H1 (cell line): Measurements from ENCODE around the gene BTBD9. TPM values are rescaled to one million over a fixed set of nuclear protein-coding genes. Genes with fewer than 3 reads are reported as not detected.
"Not testable (repeated sequence)": the region's sequence is repeated elsewhere in the genome, so short reads cannot be mapped to it uniquely, and the experiment has no call there.

Experiments used
- CTCF ChIA-PET: fragments of 300-600 bp; sonication (Branson Sonifier 250); formaldehyde crosslinking; loops from one replicate; lab custom pipeline; 2021; ENCODE audit not compliant: partially characterized antibody; lab: Charles Lee
- POLR2A ChIA-PET: fragments of 300-600 bp; sonication (Branson Sonifier 250); formaldehyde crosslinking; loops from one replicate; lab custom pipeline; 2021; ENCODE audit warnings: inconsistent platforms; ENCODE audit not compliant: partially characterized antibody; lab: Charles Lee
- DNase-seq, 2 experiments: peaks; one replicate each; pipeline versions ENCODE4 v3.0.0 to v3.0.0-alpha.2; 2010 to 2022; ENCODE audit warnings: low spot score in 2 of 2, low read depth in 1 of 2, mixed read lengths in 1 of 2
- FAIRE-seq: peaks from 2 replicates; lab custom pipeline; 2011; peaks lifted over from hg19 to GRCh38; lab: Jason Lieb, UNC
- H2AFZ ChIP-seq: 2 replicates; pipeline ENCODE4 v1.8.1; 2012; ENCODE audit warnings: low read length, inconsistent platforms
- H2AK5ac ChIP-seq: 2 replicates; pipeline ENCODE4 v1.6.1; 2013; ENCODE audit warnings: low read depth, low read length
- H2BK120ac ChIP-seq: replicated peaks from 2 replicates; pipeline ENCODE3; 2013; ENCODE audit warnings: low read depth, low read length, inconsistent platforms
- H2BK12ac ChIP-seq: 2 replicates; pipeline ENCODE4 v1.6.1; 2013; ENCODE audit warnings: low read depth, low read length
- H2BK15ac ChIP-seq: 2 replicates; pipeline ENCODE4 v1.6.1; 2013; ENCODE audit warnings: low read length
- H2BK20ac ChIP-seq: 2 replicates; pipeline ENCODE4 v1.6.1; 2013; ENCODE audit warnings: low read length
- H2BK5ac ChIP-seq: 2 replicates; pipeline ENCODE4 v1.6.1; 2013; ENCODE audit warnings: low read depth, low read length
- H3K14ac ChIP-seq: 2 replicates; pipeline ENCODE4 v1.6.1; 2013; ENCODE audit warnings: inconsistent platforms; ENCODE audit not compliant: insufficient read length
- H3K18ac ChIP-seq: 2 replicates; pipeline ENCODE4 v1.6.1; 2013; ENCODE audit warnings: low read length; ENCODE audit errors: extremely low read depth
- H3K23ac ChIP-seq: 2 replicates; pipeline ENCODE4 v1.6.1; 2013; ENCODE audit warnings: inconsistent platforms; ENCODE audit not compliant: insufficient read length
- H3K23me2 ChIP-seq: 2 replicates; pipeline ENCODE4 v1.6.1; 2013; ENCODE audit warnings: low read depth, low read length
- H3K27ac ChIP-seq: 2 replicates; pipeline ENCODE4 v1.6.1; 2011; ENCODE audit warnings: low read depth, low read length, inconsistent platforms
- H3K27me3 ChIP-seq, 4 experiments: replicated peaks in 1 of 4; 1 replicate in 1 of 4; 2 replicates in 3 of 4; pipeline versions ENCODE4 v1.6.1 to v1.8.1; 2011 to 2013; ENCODE audit warnings: low read length in 3 of 4, mild to moderate bottlenecking in 3 of 4, inconsistent platforms in 2 of 4, mixed read lengths in 2 of 4, moderate library complexity in 1 of 4; ENCODE audit not compliant: control insufficient read depth in 3 of 4, insufficient read depth in 3 of 4; ENCODE audit errors: extremely low read depth in 1 of 4
- H3K36me3 ChIP-seq, 4 experiments: 2 replicates each; pipeline versions ENCODE4 v1.6.1 to v1.8.1; 2011 to 2013; ENCODE audit warnings: mild to moderate bottlenecking in 4 of 4, low read length in 3 of 4, moderate library complexity in 2 of 4, control low read depth in 1 of 4, inconsistent platforms in 1 of 4; ENCODE audit not compliant: insufficient read depth in 4 of 4, control insufficient read depth in 2 of 4
- H3K4ac ChIP-seq: replicated peaks from 2 replicates; pipeline ENCODE3; 2013; ENCODE audit warnings: low read length, low read depth, mixed read lengths, inconsistent platforms; ENCODE audit not compliant: insufficient read length
- H3K4me1 ChIP-seq, 4 experiments: replicated peaks in 1 of 4; 1 replicate in 1 of 4; 2 replicates in 3 of 4; pipeline versions ENCODE4 v1.6.1 to v1.8.1; 2011 to 2013; ENCODE audit warnings: low read length in 3 of 4, inconsistent platforms in 2 of 4, mixed read lengths in 1 of 4; ENCODE audit not compliant: insufficient read depth in 4 of 4, control insufficient read depth in 3 of 4
- H3K4me2 ChIP-seq, 2 experiments: 2 replicates each; pipeline versions ENCODE4 v1.6.1 to v1.8.1; 2011 to 2013; ENCODE audit warnings: low read depth in 2 of 2, low read length in 2 of 2, control low read depth in 1 of 2, inconsistent platforms in 1 of 2, mild to moderate bottlenecking in 1 of 2; ENCODE audit not compliant: insufficient read depth in 1 of 2
- H3K4me3 ChIP-seq, 4 experiments: fragments of 200-600, 300-600 bp in 1 of 4; sonication (generic), shearing (Covaris generic), sonication (Bioruptor Twin) in 1 of 4; 2 replicates each; pipeline versions ENCODE4 v1.5.1 to v1.8.1; 2011 to 2016; ENCODE audit warnings: low read length in 4 of 4, low read depth in 3 of 4, control low read depth in 2 of 4, inconsistent platforms in 2 of 4, mild to moderate bottlenecking in 2 of 4, mixed read lengths in 1 of 4, moderate library complexity in 1 of 4; ENCODE audit not compliant: insufficient read depth in 2 of 4; ENCODE audit errors: extremely low read depth in 1 of 4
- H3K56ac ChIP-seq: replicated peaks from 2 replicates; pipeline ENCODE3; 2013; ENCODE audit warnings: low read depth, mild to moderate bottlenecking, mixed read lengths, low read length, inconsistent platforms; ENCODE audit not compliant: insufficient read length
- H3K79me1 ChIP-seq: 2 replicates; pipeline ENCODE4 v1.6.1; 2013; ENCODE audit warnings: low read depth, low read length, control low read depth
- H3K79me2 ChIP-seq, 2 experiments: 2 replicates each; pipeline versions ENCODE4 v1.6.1 to v1.8.1; 2012 to 2013; ENCODE audit warnings: low read length in 2 of 2, mild to moderate bottlenecking in 2 of 2, inconsistent platforms in 1 of 2; ENCODE audit not compliant: insufficient read depth in 2 of 2, control insufficient read depth in 1 of 2
- H3K9ac ChIP-seq, 4 experiments: replicated peaks in 1 of 4; 1 replicate in 1 of 4; 2 replicates in 3 of 4; pipeline versions ENCODE4 v1.6.1 to v1.8.1; 2011 to 2013; ENCODE audit warnings: low read depth in 3 of 4, low read length in 3 of 4, control low read depth in 2 of 4, mild to moderate bottlenecking in 2 of 4, moderate library complexity in 2 of 4, inconsistent platforms in 1 of 4; ENCODE audit errors: extremely low read depth in 1 of 4
- H3K9me3 ChIP-seq, 2 experiments: 2 replicates each; pipeline versions ENCODE4 v1.6.1 to v1.8.1; 2012 to 2013; ENCODE audit warnings: mild to moderate bottlenecking in 2 of 2, moderate library complexity in 2 of 2, control low read depth in 1 of 2, inconsistent platforms in 1 of 2, low read depth in 1 of 2, low read length in 1 of 2, mixed read lengths in 1 of 2; ENCODE audit not compliant: insufficient read depth in 2 of 2
- H4K20me1 ChIP-seq, 2 experiments: replicated peaks in 1 of 2; 2 replicates each; pipeline versions ENCODE3 to v1.8.1; 2011 to 2013; ENCODE audit warnings: inconsistent platforms in 2 of 2, low read length in 2 of 2, mild to moderate bottlenecking in 1 of 2; ENCODE audit not compliant: insufficient read depth in 2 of 2, control insufficient read depth in 1 of 2
- H4K5ac ChIP-seq: 2 replicates; pipeline ENCODE4 v1.6.1; 2013; ENCODE audit warnings: low read length, low read depth, mixed read lengths, inconsistent platforms; ENCODE audit not compliant: insufficient read length
- H4K8ac ChIP-seq: 2 replicates; pipeline ENCODE4 v1.8.0; 2013; ENCODE audit warnings: mild to moderate bottlenecking, moderate library complexity, low read length, inconsistent platforms; ENCODE audit not compliant: insufficient read depth; ENCODE audit errors: extremely low read depth
- H4K91ac ChIP-seq: replicated peaks from 2 replicates; pipeline ENCODE3; 2013; ENCODE audit warnings: low read length, mixed read lengths, inconsistent platforms; ENCODE audit not compliant: insufficient read length
- WGBS, 2 experiments: shearing (Covaris generic) in 1 of 2; methylation state at CpG; one replicate each; pipeline versions ENCODE4 v1.1.6 to v1.1.7; 2013 to 2015; ENCODE audit warnings: low lambda C conversion rate in 2 of 2, mixed read lengths in 2 of 2, inconsistent platforms in 1 of 2, low coverage in 1 of 2, missing lambda C conversion rate in 1 of 2; ENCODE audit not compliant: insufficient replicate concordance in 2 of 2, insufficient coverage in 1 of 2, insufficient read length in 1 of 2; ENCODE audit errors: extremely low coverage in 1 of 2, missing lambda C conversion rate in 1 of 2; 5-methylcytosine and 5-hydroxymethylcytosine counted together
- polyA plus RNA-seq, 7 experiments: library from polyadenylated mRNA; depleted of rRNA in 3 of 7; stranded (reverse) in 5 of 7; unstranded in 2 of 7; fragments of >200 nt in 5 of 7; fragments of 200-250 nt in 2 of 7; gene quantifications; 1 replicate in 5 of 7; 2 replicates in 1 of 7; 4 replicates in 1 of 7; pipeline versions ENCODE4 v1.2.1 to v1.2.3, GENCODE V29; 2011 to 2013; ENCODE audit warnings: missing spikeins in 2 of 7, mixed read lengths in 2 of 7
- total RNA-seq: library from RNA; stranded (reverse); fragmentation: NEBNext Ultra II Directional; extraction: Animal tissue kit (Norgen Biotek cat#: 25700); gene quantifications from 2 replicates; pipeline ENCODE4 v1.2.1, GENCODE V29; 2021

Gene BTBD9
- total and polyA plus RNA-seq, 2 of the 8 experiments (the other 6 are each of a cell fraction or from before 2014, with no cell fraction given): 0.92 to 4.1 TPM

DNA sequence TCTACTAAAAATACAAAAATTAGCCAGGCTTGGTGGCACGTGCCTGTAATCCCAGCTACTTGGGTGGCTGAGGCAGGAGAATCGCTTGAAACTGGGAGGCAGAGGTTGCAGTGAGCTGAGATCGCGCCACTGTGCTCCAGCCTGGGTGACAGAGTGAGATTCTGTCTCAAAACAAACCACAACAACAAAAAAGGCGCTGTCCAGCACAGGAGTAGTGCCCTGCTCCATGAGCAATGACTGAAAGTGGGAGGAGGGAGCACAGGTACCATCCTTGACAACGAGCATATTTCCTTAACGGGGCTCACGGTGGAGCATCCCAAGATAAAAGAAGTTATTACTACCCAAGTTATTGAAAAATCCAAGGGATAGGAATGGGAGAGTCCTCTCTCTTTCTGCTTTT, 291.9 kb downstream of the BTBD9 start:
- H3K9ac ChIP-seq, H4K8ac ChIP-seq, H3K79me1 ChIP-seq, H2BK120ac ChIP-seq, H3K27ac ChIP-seq, H3K4me3 ChIP-seq, H4K91ac ChIP-seq, H3K79me2 ChIP-seq, H4K20me1 ChIP-seq, H3K36me3 ChIP-seq, H4K5ac ChIP-seq, H3K4me2 ChIP-seq, H3K4me1 ChIP-seq, POLR2A ChIA-PET, FAIRE-seq, H3K14ac ChIP-seq, H2BK12ac ChIP-seq, H3K23me2 ChIP-seq, H3K23ac ChIP-seq, H3K9me3 ChIP-seq, H3K4ac ChIP-seq, H2BK15ac ChIP-seq, DNase-seq, H3K18ac ChIP-seq, H3K27me3 ChIP-seq, H2BK5ac ChIP-seq, H2AK5ac ChIP-seq, H2BK20ac ChIP-seq, H3K56ac ChIP-seq, H2AFZ ChIP-seq: not testable (repeated sequence)
- CTCF ChIA-PET: interaction anchor here (0.9 to 1.5 kb wide), 2 partner anchors 146 to 606 kb away, joined by 3 to 4 read pairs; no protein-coding TSS in a partner anchor
- 89% methylated on average over 8 of the region's 8 CpGs; no CpG with 5 or more reads in 1 of the 2 experiments for WGBS, 2 experiments
